NCI-H446 treated with DMSO at 0.1 percent for 48 hours (cell line): ENCODE data around the gene PLCB1.
"Not testable (repeated sequence)": the region's sequence is repeated elsewhere in the genome, so short reads cannot be mapped to it uniquely, and the experiment has no call there.

Source experiments
- DNase-seq: peaks from one replicate; lab custom pipeline; 2025; lab: John Stamatoyannopoulos, UW

The PLCB1 gene

DNA sequence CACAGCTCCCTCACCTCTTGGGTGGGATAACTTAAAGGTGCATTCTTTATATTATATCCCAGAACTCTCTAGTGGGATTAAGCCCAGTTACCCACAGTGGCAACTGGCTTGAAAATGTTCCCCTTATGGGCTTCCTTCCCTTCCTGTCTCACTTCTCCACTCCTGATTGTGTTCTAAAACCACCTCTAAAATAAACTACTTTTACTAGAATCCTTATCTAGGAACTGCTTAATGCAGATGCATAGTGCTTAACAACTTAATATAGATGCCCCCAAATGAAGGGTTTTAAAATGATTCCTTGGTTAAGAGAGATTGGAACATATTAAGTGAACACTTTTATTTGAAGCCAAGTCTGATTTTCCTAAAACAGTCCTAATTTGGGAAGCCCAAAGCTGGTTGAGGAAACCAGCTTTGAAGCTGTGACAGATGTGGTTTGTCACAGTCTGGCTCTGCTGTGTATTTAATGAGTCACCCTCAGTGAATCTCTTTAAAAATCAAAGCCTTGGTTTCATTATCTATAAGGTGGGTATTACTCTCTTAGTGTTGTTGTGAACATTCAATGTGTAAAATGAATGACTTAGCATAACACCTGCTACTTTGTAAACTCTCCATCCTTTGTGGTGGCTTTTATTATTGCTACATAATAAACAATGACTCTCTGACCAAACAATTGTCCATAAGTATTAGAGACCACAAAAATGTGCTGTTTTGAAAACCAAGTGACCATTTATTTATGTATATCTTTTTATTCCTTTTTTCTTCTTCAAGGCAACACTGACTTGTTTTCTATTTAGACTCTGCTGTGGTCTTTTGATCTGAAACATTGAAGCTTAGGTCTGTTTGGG, 24.4 kb downstream of the PLCB1 start:
- peak; percentile 47 for DNase-seq

DNA sequence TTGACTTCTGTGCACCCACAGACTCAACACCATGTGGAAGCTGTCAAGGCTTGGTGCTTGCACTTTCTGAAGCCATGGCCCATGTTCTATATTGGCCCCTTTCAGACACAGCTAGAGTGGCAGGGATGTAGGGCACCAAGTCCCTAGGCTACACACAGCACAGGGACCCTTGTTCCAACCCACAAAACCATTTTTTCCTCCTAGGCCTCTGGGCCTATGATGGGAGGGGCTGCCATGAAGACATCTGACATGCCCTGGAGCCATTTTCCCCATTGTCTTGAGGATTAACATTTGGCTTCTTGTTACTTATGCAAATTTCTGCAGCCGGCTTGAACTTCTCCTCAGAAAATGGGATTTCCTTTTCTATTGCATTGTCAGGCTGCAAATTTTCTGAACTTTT, 27.2 kb downstream of the PLCB1 start:
- not testable (repeated sequence) for DNase-seq

DNA sequence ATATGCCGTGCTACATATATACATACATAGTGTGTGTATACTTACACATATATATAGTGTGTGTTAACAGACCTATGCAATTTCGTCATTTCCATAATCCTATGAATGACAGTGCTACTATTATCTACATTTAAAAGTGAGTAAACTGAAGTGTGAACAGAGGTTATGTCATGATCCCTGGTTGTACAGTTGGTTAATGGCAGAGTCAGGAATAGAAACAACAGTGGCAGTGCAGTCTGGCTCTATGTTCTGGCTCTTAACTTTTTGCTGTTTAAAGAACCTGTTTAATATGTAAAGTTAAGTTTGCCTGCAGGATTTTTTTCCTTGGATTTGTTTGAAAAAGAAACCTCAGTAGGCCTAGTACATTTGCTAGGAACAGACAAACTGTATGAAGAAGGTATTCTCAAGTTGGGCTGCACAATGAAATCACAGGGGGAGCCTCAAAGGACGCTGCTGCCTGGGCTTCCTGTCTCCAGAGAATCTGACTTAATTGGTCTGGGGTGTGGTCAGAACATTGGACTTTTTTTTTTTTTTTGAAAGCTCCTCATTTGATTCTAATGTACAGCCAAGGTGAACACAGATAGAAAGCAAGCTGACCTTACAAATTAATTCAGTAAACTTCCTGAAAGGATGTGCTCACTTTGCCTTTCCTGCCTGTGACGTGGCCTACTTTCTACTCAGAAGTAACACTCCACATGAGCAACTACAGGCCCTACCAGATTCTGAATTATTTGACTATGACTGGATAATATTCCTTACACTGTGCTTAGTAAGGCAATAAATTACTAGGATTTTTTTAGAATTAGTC, 29.4 kb downstream of the PLCB1 start:
- DNase-seq = no peak

DNA sequence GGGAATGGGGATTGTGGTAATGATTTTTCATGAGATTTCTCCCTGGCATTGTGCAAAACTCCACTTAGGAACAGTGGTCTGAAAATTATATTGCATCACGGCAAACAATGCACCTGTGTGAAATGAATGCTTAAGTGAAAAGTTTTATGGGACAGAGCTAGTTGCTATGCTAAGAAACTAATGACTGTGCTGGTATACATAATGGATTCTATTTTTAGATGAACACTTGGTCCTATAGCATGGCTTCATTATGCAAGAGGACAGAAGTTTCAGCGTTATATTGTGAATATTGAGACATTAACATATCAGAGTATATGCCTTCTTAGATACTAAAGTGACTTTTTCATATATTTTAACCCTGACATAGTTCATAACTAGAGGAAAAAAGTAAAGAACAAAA, 30.5 kb downstream of the PLCB1 start:
- no peak for DNase-seq

DNA sequence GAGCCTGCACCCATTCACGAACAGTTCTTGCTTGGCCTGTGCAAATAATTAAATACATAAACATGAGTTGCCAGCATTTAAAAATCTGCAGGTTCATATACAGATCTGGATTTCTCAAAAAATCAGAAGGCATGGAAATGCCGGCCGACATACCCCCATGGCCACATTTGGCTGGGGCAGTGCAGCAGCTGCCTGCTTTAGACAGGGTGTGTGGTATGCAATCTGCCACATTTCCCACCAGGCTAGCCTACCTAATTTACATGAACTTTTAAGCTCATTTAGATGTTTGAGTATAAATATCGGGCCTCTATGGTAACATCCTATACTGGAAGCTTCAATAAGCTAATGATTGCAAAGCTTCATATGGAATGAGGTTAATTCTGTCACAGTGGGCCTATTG, 31.5 kb downstream of the PLCB1 start:
- DNase-seq = no peak

DNA sequence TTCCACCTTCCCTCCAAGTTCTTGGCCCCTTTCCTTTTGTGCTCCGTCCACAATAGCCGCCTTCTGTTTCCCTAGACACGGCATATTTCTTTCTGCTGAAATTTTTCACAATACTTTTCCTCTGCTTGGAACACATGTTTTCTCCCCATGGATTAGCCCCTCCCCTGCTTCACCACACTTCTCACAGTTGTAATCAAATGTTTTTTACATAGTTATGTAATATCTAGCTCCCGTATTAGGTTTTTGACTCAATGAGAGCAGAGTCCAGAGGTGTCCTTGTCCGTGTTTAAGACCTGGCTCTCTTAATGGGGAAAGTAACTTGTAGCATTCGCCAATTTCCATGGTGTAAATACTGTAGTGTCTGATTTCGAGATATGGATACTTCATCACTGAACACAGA, 34.7 kb downstream of the PLCB1 start:
- no peak for DNase-seq

DNA sequence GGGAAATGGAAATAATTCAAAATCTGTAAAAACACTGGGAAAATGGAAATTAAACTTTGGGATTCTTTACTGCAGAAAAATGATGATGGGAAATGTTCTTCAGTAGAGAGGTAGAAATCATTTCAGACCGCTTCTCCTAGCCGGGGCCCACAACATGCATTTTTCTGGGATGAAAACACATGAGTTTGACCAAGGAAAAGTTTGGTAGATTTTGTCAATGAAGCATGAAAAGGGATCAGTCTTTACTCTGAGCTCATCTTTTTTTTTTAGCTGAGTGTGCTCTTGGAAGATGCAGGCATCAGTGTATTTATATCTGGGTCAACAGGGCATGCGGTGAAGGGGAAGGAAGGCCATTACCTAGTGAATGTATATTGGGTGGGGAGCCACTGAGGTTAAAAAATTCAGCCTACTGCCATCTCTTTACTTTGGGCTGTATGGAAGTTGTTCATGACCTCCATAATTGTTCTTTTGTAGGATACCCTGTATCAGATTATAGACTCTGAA, 36.8 kb downstream of the PLCB1 start:
- no peak for DNase-seq

DNA sequence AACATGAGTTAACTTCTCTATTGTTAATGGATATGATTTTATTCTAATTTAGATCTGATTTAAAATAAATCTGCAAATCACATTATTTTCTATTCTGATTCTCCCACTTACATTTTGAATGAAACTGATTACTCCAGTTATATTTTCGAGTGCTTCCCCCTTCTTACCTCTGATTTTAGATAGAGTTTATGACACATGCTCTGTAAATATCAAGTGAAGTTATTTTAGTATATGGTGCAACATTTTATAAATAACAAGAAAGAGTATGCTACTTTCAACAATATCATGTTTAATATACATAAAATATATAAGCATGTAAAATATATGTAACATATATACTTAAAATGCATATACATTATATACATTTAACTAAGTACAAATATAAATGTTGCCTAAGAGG, 38.9 kb downstream of the PLCB1 start:
- DNase-seq = no peak

DNA sequence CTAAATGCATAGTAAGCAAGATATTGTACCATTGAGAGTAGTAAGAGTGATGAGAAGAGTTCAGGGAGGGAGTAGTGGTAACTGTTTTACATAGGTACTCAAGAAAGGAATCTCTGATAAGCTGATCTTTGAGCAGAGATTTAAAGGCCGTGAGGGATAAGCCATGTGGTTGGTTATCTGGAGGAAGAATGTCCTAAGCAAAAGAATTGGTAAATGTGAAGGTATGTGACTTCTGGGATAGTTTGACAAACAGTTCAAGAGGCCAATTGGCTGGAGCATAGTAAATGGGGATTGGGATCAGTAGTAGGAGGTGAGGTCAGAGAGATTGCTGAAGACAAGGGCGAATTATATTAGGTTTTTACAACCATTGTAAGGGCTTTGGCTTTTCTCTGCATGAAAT, 40.1 kb downstream of the PLCB1 start:
- no peak for DNase-seq

DNA sequence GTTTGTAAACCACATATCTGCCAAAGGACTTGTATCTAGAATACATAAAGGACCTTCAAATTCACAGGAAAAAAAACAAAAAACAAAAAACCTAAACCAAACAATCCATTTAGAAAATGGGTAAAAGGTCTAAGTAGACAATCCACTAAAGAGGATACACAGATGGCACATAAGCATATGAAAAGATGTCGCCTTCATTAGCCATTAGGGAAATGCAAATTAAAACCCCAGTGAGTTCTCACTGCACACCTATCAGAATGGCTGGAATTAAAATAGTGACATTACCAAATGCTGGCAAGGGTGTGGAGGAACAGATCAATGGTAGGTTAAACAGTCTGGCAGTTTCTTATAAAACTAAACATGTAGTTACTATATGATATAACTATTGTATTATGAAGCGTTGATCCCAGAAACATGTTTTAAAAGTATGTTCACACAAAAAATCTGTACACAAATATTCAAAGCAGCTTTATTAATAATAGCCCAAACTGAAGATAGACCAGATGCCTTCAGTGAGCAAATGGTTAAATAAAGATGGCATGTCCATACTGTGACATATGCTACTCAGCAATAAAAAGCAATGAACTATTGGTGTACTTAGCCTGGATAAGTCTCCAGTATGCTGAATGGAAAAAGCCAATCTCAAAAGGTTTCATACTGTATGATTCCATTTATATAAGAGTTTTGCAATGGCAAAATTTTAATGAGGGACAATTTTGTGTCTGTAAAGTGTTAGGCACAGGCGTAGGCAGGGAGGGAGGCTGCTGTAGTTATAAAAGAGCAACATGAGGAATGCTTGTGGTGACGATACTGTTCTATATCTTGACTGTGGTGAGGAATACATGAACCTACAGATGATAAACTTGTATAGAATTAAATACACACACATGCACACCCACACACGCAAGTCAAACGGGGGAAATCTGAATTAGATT, 43.9 kb downstream of the PLCB1 start:
- peak; percentile 38 for DNase-seq

DNA sequence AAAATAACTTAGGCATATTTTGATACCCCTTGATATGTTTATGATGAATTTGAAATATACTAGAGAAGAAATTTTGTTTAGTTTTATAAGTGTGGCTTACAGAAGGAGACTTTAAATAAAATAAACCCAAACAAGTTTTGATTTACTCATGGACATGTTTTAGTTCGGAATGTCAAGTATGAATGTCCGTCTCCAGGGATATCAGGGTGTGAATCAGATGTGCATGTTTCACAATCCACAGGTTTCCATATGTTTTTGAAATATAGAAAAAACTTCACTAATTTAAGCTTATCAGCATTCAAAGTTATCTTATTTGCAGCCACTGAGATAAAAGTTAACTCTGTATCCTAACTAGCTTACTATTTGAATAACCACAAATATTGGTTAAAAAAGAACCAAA, 51.5 kb downstream of the PLCB1 start:
- DNase-seq = no peak

DNA sequence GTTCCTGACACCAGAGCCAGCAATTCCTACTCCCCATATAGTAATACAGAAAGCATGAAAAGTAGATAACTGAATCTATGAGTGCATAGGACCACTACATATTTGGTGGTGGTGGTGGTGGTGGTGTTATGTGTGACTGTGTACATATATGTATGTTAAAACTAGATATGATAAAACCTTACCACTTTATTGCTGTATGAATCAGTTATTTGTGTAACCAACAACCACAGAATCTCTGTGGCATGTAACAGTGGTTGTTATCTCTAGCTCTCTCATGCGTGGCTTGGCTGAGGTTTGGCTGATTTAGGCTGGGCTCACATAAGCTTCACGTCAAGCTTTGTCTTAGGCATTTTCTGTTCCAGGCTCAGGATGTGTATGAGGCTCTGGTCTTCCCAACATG, 55.7 kb downstream of the PLCB1 start:
- no peak for DNase-seq

DNA sequence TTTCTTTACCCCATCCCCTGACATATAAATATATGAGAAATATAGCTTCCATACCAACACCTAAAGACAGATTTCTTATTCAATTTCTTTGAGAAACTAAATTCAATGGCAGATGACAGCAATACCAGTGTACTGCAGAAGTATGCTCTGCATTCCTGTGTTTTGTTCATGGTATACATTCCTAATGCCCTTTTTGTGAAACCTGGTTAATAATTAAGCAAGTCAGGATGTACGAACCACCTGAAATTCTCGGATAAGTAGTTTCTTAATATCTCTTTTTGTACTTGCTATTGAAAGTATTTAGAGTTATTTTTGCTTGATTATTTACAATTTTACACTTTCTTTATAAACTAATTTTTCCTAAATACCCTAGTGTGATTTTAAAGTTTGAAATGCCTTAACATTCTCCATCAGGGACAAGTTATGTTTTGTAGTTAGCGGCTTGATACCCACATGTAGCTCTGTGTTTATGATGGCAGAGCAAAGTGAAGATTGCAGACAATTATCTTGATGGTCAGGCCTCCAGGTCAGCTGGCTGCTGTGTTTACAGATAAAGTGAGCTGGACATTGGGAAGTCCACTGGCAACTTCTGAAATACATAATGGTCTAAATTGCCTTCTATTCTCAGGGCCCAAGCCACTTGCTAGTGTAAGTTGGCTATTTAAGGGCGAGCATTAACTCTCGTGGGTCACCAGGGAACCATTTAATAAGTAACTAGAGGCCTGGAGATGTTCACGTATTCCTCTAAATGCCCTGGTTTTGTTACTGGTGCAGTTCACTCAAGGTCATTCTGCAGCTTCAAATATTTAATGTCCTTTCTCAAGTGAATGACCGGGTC, 58.2 kb downstream of the PLCB1 start:
- no peak for DNase-seq

DNA sequence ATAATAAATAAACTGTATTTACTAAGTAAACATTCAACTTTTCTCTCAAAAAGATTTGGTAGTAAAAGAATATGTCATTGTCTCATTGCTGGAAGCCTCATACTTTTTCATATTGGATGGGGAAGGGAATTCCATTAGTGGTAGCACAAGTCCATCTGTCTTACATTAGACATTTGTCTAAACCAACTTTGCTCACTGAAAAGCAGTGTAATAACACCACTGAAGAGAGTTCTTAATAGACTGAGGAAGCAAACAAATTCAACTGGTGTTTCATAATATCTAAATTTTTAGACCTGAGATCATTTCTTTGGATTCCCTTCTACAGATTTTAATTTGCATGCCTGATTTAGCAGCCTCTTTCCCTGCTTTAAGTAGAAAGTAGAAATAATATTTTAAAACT, 62.7 kb downstream of the PLCB1 start:
- no peak for DNase-seq

DNA sequence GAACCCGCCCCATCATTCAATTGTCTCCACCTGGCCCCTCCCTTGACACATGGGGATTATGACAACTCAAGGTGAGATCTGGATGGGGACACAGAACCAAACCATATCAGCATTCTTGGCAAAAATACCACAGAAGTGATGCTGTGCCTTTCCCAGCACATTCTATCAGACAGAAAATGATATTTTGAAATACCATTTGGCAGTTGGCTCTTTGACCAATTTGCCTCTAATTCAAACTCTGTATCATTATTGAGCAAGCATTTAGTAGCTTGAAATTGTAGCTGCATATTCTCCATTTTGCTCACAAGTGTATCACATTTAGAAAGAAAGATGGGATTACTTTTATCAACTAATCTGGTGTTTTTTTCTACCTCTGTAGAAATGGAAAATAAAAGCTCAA, 64.0 kb downstream of the PLCB1 start:
- DNase-seq = no peak

DNA sequence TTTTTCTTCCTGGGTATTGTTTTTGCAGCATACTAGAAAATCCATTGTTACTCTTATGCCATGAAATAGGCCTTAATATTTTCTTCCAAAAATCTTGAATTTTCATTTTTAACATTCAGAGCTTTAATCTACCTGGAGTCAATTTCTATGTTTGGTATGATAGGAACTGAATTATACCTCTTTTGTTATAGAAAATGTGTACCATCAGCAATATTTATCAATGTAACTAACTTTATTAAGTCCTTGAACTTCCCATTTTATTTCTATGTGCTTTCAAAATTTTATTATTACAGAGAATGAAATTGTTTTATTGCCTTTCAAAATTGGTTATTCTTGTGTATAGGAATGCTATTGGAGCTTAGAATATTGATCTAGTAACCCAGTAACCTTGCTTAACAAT, 68.2 kb downstream of the PLCB1 start:
- DNase-seq = no peak

DNA sequence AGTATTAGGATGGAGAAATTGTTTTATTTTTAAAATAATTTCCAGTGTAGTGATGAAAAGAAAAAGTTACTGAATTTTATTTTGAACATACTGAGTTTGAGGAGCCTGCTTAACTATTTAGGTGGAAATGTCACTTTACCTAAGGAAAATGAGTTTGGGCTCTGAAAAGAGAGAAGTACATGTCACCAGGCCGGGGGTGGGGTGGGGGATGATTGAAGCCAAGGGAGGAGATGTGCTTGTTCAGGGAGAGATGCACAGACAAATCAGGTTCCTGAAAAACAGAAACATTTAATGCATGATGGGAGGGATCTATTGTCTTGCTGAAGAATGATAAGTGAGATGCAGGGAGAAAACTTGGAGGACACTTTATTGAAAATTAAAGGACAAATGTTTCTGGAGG, 71.3 kb downstream of the PLCB1 start:
- DNase-seq = no peak

DNA sequence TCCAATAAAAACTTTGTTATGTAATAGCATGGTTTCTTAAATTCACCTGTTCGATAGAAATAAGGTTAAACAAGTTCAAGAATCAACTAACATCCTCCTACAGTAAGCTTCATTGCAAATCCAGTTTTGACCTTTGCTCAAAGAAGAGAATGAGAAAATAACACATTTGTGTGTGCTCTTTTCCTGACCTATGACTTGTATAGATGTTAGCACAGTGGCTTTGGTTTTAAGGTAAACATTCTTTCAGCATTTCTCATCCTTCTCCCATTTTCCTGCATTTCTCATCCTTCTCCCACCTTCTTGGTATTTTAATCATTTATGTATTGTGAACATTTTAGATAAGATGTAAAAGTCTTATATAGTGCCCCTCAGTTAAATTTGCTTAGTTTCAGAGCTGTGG, 73.9 kb downstream of the PLCB1 start:
- DNase-seq = no peak

DNA sequence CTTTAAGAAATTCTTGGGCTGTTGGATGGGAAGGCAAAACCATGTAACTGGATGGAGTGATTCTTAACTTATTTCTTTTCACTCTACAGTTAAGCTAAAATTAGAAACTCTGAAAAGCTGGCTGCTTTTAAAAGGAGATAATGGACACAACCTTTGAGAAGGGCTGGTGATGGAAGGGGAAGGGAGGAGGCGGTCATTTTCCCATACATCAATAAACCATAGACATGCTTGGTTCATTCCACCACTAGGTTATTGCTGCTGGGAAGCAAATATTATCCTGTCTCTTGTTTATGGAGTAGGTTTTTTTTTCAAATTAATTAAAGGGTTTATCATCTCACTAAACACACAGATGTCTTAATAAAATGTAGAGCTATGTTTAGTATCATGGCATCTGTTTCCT, 76.2 kb downstream of the PLCB1 start:
- no peak for DNase-seq

DNA sequence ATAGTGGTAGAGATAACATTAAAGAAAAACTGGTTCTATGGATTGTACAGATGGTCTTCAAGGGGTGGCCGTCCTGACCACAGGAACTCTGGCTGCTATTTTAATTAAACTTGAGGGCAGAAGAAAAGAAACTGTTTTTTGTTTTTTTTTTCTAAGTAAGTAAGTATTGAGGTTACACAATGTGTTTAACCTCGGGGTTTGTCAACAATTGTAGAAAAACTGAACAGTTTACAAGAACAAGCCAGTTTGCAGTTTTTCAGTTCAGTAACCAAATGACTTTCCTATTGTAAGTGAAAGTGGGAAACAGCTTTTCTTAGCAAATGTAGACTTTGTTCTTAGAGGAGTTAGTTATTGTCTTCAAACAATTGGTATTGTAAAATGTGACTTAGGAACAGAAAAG, 77.0 kb downstream of the PLCB1 start:
- no peak for DNase-seq

DNA sequence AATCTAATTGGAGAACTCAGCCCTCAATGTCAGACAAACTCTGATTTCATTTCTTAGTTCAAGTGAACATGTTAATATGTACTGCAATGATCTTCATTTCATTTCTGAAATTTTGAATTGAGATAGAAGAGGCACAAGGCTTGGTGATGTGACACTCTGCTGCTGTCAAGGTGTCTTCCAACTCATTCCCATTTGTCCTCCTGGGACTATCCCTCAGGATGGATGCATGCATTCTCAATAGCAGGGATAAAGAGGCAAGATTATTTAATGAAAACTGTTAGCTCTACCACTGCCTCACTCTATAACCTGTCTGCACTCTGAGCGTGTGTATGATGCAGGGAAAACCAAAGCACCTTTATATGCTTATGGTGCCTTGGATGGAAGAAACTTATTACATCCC, 78.7 kb downstream of the PLCB1 start:
- DNase-seq = no peak
